NCI-H1417 (cell line): Measurements from ENCODE around the gene IRGC.

Experiments
- DNase-seq, 3 experiments: peaks; one replicate each; lab custom pipeline; 2025; lab: John Stamatoyannopoulos, UW

The IRGC gene

DNA sequence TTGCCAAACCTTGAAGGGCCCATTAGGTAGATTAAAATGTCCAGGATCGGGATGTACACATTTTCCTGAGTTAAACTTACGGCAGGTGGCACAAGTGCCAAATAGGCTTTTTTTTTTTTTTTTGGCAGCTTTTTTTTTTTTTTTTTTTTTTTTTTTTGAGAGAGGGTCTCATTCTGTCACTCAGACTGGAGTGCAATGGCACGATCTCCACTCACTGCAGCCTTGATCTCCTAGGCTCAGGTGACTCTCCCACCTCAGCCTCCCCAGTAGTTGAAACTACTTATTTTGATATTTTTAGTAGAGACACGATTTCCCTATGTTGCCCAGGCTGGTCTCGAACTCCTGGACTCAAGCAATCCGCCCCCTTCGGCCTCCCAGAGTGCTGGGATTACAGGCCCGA, 9.0 kb downstream of the IRGC start:
- DNase-seq: no peak

DNA sequence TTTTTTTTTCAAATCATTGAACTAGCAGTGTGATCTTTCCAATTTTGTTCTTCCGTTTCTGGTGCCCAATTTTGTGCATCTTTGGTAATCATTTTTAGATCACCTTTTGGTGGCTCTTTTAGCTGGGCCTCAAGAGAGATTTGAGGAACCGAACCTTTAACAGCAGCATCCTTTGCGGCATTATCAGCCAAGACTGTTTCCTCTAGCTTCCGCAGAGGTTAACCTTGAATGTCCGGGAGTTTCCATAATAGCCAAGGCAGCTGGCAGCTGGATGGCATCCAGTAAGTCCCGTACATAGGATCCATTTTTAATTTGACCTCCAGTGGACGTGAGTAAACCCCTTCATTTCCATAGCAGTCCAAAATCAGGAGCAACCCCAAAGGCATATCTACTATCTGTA, 9.6 kb downstream of the IRGC start:
- no peak for DNase-seq

DNA sequence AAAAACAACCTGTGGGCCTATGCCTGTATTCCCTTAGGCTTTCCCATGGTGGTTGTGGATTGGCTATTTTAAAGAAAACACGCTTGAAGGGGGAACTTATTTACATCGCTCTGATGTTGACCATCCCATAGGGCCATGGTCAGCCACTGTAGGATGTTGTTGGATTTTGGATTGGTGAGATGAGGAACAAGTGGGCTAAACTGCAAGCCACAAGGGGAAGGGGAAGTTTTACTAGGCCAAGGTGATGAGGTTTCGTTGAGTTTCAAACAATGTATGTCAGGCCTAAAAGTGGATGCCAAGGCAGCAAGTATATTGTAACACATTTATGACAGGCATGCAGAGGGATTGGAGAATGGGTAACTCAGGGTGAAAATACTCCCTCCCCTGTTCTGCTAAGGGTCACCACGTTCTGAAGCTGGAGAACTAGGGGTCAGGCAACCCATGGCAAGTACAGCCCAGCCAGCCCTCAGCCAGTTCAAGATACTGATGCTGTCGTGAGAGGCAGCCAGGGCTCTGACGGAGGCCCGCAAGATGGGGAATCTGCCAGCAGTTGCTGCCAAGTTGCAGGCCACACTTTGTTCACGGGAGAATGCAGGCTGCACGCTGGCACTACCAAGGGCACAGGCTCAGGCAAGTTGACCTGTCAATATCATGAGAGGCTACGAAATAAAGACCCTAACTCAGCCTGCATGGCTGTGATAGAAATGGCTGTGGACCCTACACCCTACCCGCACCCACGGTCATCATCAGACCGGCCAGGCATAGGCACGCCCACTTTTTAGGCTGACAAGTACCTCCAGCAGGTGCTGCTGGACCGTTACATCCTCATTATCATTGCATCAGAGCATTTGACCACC, 11.1 kb downstream of the IRGC start:
- DNase-seq: no peak

DNA sequence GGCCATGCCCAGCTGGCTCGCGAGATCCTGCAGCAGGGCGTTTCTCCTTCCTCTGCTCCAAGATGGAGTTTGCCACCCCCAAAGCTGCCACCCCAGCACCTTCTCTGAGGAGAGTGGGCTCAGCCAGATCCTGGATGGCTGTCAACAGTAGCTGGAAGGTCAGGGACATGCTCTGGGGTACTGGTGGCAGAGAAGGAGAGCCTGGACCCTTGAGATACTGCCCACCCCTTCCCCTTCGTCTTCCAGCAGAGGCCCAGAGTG, 11.6 kb downstream of the IRGC start:
- DNase-seq: no peak

DNA sequence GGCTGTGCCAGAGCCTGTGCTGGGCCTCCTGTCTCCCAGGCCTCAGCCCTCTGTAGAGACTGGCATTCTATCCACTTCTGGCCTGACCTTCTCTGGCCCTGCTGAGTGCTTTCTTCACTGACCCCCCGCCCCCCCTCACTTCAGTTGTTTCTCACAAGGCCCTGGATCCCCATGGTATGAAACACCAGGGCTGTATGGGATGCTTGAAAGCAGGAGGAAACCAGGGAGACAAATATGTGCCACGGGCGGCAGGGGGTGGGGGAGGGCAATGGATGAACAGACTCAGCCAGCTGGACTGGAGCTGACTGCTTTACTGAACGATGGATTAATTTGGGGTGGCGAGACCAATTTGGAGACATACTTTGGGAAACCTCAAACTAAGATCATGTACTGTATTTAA, 14.0 kb downstream of the IRGC start:
- no peak for DNase-seq

DNA sequence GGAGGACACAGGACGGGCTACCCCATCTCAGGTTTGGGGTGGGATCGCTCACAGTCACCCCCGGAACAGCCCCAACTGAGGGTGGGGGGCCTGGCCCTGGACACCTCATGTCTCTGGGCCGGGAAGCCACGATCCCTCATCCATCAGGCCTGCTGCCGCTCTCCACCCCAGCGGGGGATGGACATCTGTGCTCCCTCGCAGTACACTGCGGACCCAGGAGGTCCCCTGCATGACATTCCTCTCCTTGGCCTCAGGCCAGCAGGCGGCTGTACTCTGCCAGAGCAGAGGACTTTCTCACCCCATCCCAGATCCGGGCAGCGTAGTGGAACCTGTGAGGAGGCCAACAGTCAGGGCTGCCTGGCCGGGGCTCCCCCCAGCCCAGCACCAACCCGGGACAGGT, 15.5 kb downstream of the IRGC start:
- DNase-seq: no peak

DNA sequence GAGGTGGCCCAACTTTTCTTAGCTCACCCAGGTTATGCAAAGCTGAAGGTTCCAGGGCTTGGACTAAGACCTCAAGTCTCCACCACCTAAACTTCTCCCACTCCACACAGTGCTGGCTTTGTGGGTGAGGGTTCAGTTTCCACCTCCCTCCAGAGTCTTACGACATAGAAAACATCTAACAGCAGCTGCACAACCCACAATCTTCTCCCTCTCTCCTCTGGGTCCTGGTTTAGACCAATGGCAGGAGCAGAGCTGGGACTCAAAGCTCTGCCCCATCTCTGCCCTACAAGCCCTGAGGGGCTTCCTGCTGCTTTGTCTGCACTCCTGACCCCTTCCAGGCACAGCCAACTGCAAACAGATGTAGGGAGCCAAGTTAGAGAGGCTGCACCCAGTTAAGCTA, 16.0 kb downstream of the IRGC start:
- DNase-seq: no peak

DNA sequence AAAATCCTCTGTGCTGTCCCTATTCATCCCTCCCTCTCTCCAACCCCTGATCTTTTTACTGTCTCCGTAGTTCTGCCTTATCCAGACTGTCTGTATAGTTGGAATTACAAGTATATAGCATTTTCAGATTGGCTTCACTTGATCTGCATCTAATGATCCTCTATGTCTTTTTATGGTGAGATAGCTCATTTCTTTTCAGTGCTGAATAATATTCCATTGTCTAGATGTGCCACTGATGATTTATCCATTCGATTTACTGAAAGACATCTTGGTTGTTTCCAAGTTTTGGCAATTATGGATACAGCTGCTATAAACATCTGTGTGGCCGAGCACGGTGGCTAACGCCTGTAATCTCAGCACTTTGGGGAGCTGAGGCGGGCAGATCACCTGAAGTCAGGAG, 19.1 kb downstream of the IRGC start:
- no peak for DNase-seq

DNA sequence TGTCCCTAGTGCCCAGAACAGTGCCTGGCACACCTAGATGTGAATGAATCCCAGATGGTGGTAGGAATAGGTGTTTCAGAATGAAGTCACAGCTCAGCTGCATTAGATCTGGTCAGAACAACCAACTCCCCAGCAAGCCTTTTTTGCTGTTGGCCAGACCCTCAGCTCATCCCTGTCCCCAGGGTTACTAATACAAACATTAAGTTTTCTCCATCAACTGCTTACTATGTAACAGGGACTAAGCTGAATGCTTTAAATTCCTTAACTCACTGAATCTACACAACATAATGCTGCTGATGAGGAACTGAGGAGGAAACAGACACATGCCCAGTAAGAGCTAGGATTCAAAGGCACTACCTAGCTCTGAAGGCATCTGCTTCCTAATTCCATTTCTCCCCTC, 20.1 kb downstream of the IRGC start:
- no peak for DNase-seq

DNA sequence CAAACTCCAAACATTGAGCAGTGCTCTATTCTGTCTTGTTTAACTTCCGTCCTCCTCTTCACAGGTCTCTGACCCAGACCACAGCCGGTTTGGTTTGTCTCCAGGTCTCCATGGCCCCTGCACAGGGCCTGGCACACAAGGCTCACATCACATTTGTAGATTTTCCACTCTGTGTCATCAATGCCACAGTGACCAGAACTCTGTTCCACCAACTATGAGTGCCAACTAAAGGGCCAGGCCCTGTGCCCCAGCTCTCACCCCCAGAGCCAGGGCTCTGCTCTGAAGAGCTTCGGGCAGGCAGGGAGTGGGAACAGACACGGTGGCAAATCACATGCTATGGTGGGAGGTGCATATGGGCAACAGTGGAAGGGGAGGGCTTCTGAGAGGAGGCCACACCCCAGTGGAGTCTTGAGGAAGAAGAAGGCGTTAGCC, 22.9 kb downstream of the IRGC start:
- DNase-seq: no peak

DNA sequence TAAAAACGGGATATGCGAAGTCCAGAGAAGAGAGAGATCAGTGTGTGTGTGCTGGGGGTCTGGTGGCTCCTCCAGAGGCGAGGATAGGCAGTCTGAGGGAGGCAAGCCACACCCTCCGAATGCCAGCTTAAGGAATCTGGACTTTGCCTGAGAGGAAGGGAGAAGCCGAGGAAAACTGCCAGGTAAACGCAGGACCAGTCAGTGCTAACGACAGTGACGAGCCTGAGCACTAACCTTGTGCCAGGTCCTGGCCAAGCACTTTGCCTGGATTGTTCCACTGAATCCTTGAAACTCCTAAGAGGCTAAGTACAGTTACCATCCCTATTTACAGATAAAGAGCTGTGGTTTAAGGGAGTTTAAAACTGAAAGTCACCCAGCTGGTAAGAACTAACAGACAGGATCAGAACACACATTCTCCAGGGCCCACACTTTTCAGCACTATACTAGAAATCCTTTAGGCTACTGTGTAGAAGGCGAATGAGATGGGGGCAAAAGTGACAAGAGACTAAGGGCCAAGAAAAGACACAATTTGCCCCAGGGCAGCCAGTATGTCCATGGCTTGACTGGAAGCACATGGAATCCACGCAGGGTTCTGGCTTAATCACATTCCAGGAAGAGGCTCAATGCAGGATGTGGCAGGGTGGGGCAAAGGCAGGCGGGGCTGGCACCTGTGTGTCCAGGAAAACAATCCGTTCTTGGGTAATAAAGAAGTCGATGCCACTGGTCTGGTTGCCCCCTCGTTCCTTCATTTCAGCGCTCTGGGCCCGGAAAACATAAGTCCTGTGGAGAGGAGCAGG, 23.8 kb downstream of the IRGC start:
- DNase-seq: no peak

DNA sequence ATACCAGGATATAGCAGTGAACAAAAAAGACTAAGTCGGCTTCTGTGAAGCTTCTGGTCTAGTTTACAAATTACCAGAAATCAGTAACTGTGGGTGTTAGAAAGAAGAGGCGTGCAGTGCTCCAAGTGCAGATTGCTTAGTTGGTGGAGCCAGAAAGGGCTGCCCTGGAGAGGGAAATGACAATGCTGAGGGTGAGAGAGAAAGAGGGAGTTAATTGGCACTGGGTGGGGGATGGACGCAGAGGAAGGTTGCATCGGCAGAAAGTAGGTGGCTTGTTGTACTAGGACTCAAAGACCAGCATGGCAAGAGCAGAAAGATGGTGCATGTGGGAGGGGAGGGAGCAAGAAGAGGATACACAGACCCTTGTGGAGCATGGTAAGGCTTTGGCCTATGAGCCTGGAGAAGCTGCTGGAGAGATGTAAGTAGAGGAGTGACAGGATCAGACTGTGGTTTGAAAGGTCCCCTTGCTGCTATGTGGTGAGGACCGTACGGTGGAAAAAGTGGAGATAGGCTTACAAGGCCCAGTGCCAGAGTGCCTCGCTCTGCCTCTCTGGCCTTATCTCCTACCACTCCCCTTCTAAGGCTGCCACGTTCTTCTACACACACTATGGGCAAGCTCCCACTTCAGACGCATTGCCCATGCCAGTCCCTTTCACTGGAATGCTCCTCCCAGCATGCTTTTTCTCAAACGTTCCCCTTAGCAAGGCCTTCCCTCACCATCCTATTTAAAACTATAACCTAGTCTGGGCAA, 25.4 kb downstream of the IRGC start:
- DNase-seq: no peak

DNA sequence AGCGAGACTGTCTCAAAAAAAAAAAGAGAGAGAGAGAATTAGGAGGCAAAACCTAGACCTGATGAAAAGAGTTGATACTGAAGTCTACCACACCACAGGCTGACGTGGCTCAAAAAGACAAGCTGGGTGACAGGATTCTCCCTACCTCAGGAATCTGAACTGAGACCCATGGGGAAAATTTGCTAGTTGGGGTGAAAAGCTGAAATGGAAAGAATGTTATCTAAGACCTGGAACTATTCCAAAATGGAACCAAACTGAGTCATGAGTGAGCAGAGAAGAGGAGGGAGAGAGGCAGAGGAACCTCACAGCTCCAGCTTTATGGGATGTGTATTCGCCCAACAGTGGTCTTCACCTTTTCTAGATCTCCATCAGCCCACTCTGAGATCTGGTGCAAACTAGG, 27.2 kb downstream of the IRGC start:
- DNase-seq: no peak

DNA sequence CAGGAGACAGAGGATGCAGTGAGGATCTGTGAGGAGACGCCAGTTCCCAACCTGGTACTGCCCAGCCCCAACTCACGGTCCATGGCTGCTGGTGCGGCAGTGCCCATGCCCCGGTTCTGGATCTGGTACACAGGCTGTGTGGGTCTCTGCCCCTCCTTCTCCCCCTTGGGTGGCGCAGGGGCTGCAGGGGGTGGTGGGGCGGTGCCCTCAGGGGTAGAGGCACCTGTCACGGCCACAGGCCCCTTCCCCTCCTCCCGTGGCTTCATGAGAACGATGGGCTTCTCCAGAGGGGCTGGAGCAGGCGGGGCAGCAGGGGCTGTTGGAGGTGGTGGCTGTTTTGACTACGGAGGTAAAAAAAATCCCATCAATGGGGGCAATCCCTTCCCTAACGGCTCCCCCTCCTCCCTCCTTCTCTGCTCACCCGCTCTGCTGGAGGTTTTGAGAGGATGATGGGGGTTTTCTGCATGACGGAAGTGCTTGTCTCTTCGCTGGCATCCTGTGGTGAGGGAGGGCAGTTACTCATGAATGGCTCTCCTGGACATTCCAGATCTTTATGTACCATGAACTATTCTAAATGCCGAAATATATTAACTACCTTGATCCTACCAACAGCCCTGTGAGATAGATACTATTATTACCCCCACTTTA, 31.8 kb downstream of the IRGC start:
- DNase-seq: no peak

DNA sequence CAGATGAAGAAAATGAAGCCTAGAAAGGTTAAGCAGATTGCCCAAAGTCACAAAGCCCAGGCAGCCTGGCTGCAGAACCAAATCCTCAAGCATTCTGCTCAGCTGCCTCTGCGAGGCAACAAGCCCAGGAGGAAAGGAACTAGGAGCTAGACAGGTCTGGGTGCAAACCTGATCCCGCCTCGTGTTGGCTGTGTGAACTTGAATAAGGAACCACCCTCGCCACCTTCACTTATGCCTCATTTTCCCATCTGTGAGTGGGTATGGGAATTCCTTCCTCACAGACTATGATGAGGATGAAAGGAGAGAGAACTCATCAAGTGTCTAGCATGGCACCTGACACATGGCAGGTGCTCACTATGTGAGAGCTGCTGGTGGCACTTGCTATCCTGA, 32.3 kb downstream of the IRGC start:
- no peak for DNase-seq

DNA sequence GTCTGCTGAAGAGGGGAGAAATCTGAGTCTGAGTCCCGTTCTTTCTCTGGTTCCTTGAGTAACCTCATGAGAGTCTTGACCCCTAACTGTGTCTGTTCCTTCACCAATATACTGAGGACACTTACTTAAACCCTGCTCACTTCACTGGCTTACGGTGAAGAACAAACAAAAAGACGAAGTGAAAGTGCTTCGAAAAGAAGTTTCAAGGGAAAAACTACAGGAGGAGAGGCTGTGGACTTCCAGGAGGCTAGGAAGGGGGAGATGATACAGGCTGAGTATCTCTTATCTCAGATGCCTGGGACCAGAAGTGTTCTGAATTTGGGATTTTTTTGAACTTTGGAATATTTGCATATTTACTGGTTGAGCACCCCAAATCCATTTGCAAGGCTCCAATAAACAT, 32.8 kb downstream of the IRGC start:
- DNase-seq: no peak

DNA sequence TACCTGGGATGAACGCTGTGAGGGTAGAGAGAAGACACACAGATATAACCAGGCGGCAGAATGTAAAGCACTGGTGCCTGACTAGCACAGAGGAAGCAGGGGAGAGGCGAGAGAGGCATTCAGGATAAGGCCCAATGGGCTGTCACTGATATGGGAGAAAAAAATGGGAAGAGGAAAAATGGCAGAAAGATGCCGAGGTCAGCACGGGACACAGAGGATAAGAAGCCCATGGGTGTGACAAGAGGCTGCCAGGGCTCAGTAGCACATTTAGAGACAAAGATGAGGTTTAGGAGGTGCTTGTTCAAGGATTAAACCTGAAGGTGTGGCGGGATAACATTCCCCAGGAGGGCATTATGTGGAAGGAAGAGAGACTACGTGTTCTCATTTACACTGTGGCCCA, 33.3 kb downstream of the IRGC start:
- DNase-seq: no peak

DNA sequence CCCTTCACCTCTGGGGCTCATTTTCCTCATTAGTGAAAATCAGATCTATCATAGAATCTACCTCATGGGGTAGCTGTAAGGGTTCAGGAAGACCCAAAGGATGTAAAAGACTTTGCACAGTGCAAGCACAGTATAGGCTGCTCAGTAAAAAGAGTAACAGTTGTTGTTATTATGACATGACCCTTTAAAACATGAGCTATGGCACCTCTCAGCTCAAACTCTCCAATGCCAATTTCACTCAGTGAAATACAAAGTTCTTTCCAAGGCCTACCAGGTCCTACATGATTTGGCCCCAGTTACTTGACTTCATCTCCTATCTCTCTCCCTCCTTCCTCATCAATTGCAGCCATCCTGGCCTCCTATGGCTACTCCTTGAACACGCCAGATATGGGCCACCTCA, 34.0 kb downstream of the IRGC start:
- no peak for DNase-seq

DNA sequence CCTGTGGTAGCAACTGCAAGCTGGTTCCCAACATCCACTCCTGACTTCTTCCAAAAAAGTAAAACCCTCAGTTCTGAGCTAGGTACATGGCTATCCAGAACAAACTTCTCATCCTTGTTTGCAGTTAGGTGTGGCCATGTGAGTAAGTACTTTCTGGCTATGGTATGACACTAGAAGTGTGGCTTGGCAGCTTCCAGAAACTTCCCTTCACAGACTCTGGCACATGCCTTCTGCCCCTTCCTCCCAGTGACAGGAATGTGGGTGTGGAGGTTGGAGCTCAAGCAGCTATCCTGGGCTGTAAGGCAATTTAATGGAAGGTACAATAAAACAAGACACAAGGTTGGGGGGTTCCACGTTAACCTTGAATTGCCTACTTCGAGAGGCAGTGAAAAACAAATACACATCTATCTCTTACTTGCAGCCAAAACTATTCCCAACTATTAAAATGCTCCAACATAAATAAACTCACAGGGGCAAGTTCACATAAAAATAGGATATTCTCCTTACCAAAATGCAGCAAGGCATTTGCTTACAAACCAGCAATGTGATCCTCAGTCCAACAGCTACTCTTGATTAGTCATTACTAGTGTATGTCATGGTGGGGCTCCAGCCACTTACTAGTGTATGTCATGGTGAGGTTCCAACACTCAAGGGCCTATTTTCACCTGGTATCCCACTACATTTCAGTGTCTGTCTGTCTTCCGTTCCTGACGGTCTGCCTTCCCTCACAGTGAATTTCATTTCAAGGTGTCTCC, 35.8 kb downstream of the IRGC start:
- DNase-seq: no peak

DNA sequence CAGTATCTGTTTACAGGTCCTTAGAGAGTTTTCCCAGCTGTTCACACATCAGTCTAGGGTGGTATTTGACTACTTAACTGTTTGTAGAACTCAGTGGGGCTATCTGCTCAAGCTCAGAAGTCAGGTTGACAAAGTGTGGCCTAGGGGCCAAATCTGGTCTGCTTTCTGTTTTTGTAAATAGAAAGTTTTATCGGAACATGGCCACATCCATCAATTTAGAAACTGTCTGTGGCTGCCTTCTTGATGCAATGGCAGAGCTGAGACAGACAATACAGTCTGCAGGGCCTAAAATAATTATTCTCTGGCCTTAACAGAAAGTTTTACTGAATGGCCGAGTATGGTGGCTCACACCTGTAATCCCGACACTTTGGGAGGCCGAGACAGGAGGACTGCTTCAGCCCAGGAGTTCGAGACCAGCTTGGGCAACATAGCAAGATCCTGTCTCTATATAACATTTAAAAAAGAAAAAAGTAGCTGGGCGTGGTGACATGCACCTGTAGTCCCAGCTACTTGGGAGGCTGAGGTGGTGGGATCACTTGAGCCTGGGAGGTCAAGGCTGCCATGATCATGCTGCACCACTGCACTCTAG, 36.5 kb downstream of the IRGC start:
- no peak for DNase-seq

DNA sequence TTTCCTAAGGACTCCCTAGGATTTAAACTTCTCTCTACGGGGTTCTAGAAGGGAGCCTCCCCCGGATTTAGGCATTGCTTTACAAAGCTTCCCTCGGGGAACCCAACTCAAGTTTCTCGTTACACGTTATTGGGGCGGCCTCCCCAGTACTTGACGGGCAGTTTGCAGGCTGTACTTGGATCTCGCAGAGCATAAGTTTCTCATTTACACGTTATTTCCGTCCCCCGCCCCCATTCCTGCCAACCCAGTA, 38.3 kb downstream of the IRGC start:
- DNase-seq: no peak
